A673 (cell line): Measurements from ENCODE around the gene MYO3A. TPM values are rescaled to one million over a fixed set of nuclear protein-coding genes. Genes with fewer than 3 reads are reported as not detected.

Source experiments
- BruUV-seq: library from RNA; stranded (reverse); fragments of 400-500 nt; replicated peaks from 2 replicates; lab custom pipeline; 2021; lab: Mats Ljungman, UMichigan
- CTCF ChIA-PET: fragments of 300-600 bp; sonication (Branson Sonifier 250); formaldehyde crosslinking; loops from one replicate; lab custom pipeline; 2022; ENCODE audit warnings: antibody characterized with exemption; lab: Charles Lee
- POLR2A ChIA-PET: fragments of 300-600 bp; sonication (Branson Sonifier 250); formaldehyde crosslinking; loops from one replicate; lab custom pipeline; 2022; ENCODE audit warnings: antibody characterized with exemption; ENCODE audit not compliant: low non-redundant PET; lab: Charles Lee
- DNase-seq: peaks from one replicate; pipeline ENCODE4 v3.0.0-alpha.2; 2015; ENCODE audit warnings: low spot score
- H3K27ac ChIP-seq: fragments of 200-600 bp; sonication (generic); 2 replicates; pipeline ENCODE4 v1.5.1; 2016; ENCODE audit warnings: mixed run types, low read depth, mild to moderate bottlenecking, mixed read lengths, antibody characterized with exemption, low read length; ENCODE audit not compliant: poor library complexity, severe bottlenecking
- H3K27me3 ChIP-seq: fragments of 200-600 bp; sonication (generic); replicated peaks from 2 replicates; pipeline ENCODE4 v1.6.1; 2017; ENCODE audit warnings: mixed run types, low read depth, mild to moderate bottlenecking, mixed read lengths, antibody characterized with exemption, low read length; ENCODE audit not compliant: insufficient read depth, poor library complexity
- H3K36me3 ChIP-seq: fragments of 200-600 bp; sonication (generic); 2 replicates; pipeline ENCODE4 v1.6.1; 2016; ENCODE audit warnings: mixed run types, mild to moderate bottlenecking, mixed read lengths, antibody characterized with exemption, low read length; ENCODE audit not compliant: insufficient read depth, poor library complexity, severe bottlenecking
- H3K4me1 ChIP-seq: fragments of 200-600 bp; sonication (generic); 2 replicates; pipeline ENCODE4 v1.6.1; 2017; ENCODE audit warnings: mixed run types, mild to moderate bottlenecking, mixed read lengths, antibody characterized with exemption, low read length; ENCODE audit not compliant: insufficient read depth, poor library complexity, severe bottlenecking
- H3K4me3 ChIP-seq: fragments of 200-600 bp; sonication (generic); 2 replicates; pipeline ENCODE4 v1.5.1; 2016; ENCODE audit warnings: low read depth, mixed run types, mild to moderate bottlenecking, mixed read lengths, low read length; ENCODE audit not compliant: poor library complexity, severe bottlenecking
- H3K9me3 ChIP-seq: fragments of 200-600 bp; sonication (generic); 2 replicates; pipeline ENCODE4 v1.6.1; 2016; ENCODE audit warnings: mixed run types, low read depth, mild to moderate bottlenecking, mixed read lengths, antibody characterized with exemption, low read length; ENCODE audit not compliant: poor library complexity, severe bottlenecking
- CTCF ChIP-seq: fragments of 300-800, 200-600 bp; sonication (generic); conservative IDR thresholded peaks from 2 replicates; pipeline ENCODE4 v1.5.1; 2017; ENCODE audit warnings: low read depth, mild to moderate bottlenecking, antibody characterized with exemption, low read length, moderate library complexity, mixed read lengths
- EZH2 ChIP-seq: fragments of 200-600 bp; sonication (generic); IDR thresholded peaks from 2 replicates; pipeline ENCODE4 v1.6.1; 2017; ENCODE audit warnings: borderline replicate concordance, low read depth, mild to moderate bottlenecking, mixed read lengths, antibody characterized with exemption, low read length; ENCODE audit not compliant: poor library complexity, severe bottlenecking
- intact Hi-C: fragments of 100-400 bp; cut with micrococcal nuclease; formaldehyde crosslinking; loops from one replicate; pipeline ENCODE4 v1.10.0; 2022; ENCODE audit not compliant: unreplicated experiment
- total RNA-seq: library from RNA; stranded (reverse); gene quantifications from 2 replicates; pipeline ENCODE4 v1.2.3, GENCODE V29; 2021

The MYO3A gene
- total RNA-seq, 1 experiment from 2014 or later: 0.88 TPM

DNA sequence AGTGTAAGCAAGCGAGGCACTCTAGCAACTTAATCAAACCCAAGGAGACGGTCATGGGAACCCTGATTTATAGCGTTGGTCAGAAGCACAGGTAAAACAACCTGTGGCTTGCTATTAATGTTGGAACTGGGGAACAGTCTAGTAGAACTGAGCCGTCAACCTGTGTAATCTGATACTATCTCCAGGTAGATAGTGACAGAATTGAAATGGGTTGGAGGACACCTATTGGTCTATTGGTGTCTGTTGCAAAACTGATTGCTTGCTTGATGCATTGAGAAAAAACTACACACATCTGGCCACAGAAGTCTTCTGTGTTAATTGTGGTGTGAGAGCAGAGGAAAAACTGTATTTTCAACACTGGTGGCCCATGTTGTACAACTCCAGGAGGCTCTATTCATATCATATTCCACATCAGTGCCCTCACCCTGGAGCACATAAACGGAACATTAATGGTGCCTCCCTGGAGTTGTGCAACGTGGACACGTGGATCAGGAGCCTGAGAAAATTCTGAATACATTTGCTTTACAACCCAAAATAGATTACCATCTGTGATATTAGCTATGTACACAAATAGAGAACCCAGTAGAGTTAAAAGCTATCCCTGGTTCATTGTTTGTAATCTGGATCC is 112.2 kb downstream of the MYO3A start:
- Histone ChIP-seq H3K36me3 (no peaks in the 10 kb centered on the region), H3K9me3 (no peaks in the 10 kb centered on the region), H3K4me3 (no peak overlapping the region), H3K27ac (no peak overlapping the region), H3K27me3 (no peaks in the 10 kb centered on the region), H3K4me1 (no peaks in the 10 kb centered on the region)
- BruUV-seq: no TSS peak
- no peak for DNase-seq
- TF ChIP-seq EZH2 (no peak), CTCF (no peak)
- intact Hi-C loops: no loop called here
- POLR2A ChIA-PET: no interaction called here
- CTCF ChIA-PET: no interaction called here

DNA sequence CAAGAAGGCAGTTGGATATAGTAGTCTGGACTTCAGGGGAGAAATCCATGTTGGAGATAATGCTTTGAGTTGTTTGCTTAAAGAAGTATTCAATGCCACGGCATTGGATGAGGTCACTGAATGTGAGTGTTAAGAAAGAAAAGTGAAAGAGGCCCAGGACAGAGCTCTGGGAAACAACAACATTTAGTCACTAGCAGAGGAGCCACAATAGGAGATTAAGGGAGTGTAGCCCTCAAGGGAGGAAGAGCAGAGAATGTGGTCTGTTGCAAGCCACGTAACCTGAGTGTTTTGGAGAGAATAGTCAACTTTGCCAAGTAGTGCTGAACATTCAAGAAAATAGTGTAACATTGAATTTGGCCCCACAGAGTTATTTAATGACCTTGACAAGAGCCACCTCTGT is 114.7 kb downstream of the MYO3A start:
- no peak for DNase-seq
- intact Hi-C loops: no loop called here
- no peaks in the 10 kb centered on the region for H3K27me3 ChIP-seq
- H3K27ac ChIP-seq: no peak overlapping the region
- no peak overlapping the region for H3K4me3 ChIP-seq
- no peak for TF ChIP-seq CTCF
- no peak for TF ChIP-seq EZH2
- CTCF ChIA-PET: no interaction called here
- no TSS peak for BruUV-seq
- no peaks in the 10 kb centered on the region for H3K9me3 ChIP-seq
- POLR2A ChIA-PET: no interaction called here
- H3K4me1 ChIP-seq: no peaks in the 10 kb centered on the region
- no peaks in the 10 kb centered on the region for H3K36me3 ChIP-seq

DNA sequence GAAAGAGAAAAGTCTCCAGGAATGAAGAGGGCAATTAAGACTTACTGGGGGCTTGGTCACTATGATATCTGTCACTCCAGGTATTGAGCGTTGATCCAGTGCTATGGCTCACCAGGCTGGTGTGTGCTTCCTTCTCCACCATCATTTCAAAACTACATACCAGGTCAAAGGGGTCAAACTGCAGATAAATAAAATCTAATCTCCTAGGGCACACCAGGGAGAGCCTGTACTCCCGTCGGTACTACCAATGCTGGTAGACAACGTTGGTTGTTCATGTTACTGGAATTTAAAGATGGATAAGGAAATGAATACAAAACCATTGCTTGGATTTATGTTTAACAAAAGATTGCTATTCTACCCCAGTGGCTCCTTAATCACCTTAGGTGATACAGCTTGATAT is 118.3 kb downstream of the MYO3A start:
- H3K27me3 ChIP-seq: peaks cover 4% of the 10 kb centered on the region
- TF ChIP-seq EZH2 (no peak), CTCF (no peak)
- no peak overlapping the region for H3K27ac ChIP-seq
- no peaks in the 10 kb centered on the region for H3K4me1 ChIP-seq
- no TSS peak for BruUV-seq
- no peaks in the 10 kb centered on the region for H3K36me3 ChIP-seq
- H3K4me3 ChIP-seq: no peak overlapping the region
- POLR2A ChIA-PET: no interaction called here
- no peak for DNase-seq
- CTCF ChIA-PET: no interaction called here
- H3K9me3 ChIP-seq: no peaks in the 10 kb centered on the region
- intact Hi-C loops: no loop called here
